GM19238 (cell line): ENCODE results near the gene RANBP6.
A peak's percentile ranks its signal among the peaks of the same experiment; 100 is the strongest.
"Not testable (repeated sequence)": the region's sequence is repeated elsewhere in the genome, so short reads cannot be mapped to it uniquely, and the experiment has no call there.

Experiments used
- DNase-seq: peaks from one replicate; pipeline ENCODE4 v3.0.0; 2011; ENCODE audit warnings: low spot score; ENCODE audit not compliant: insufficient read length

RANBP6 gene

DNA sequence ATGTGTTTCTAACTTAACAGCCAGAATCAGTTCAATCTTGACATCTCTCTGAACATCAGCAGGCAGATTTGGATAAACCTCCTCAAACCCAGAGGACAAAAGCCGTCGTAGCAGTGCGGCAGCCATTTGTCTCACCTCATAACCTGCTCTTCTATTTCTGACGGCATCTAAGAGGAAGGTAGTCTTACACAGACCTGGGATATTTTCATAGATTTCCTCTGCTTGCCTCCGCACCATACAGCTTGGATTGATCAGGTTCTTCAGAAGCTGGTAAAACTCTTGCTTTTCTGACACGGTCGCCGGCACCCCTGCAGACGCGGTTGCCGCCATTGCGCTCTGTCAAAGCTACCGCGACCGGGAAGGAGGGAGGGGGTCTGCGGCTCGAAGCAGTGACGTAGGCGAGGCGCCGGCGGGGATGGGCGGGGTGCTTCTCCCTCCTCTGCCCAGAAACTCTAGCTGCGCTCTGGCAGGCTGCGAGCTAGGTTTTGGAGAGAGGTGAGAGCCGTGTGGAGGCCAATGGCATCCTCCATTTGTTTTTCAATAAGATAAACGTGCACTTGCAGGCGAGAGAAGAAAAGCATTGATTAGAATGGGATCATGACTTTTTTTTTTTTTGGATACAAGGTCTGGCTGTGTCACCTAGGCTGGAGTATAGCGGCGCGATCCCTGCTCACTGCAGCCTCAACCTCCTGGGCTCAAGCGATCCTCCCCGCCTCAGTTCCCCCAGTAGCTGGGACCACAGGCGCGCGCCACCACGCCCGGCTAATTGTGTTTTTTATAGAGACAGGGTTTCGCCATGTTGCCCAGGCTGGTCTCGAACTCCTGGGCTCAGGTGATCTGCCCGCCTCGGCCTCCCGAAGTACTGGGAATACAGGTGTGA lies at the start of gene RANBP6:
Gene RANBP6, minus strand, starts transcription at position 347 of the 880 bp plus-strand sequence. Its CDS starts 17 bp downstream, at position 330.
- peak; percentile 81 for DNase-seq

DNA sequence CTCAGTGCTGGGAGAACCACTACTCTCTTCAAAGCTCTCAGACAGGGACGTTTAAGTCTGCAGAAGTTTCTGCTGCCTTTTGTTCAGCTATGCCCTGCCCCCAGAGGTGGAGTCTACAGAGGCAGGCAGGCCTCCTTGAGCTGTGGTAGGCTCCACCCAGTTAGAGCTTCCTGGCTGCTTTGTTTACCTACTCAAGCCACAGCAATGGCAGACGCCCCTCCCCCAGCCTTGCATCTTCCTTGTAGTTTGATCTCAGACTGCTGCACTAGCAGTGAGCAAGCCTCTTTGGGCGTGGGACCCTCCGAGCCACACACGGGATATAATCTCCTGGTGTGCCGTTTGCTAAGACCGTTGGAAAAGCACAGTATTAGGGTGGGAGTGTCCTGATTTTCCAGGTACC lies 47.7 kb upstream of the RANBP6 start:
- DNase-seq = not testable (repeated sequence)

DNA sequence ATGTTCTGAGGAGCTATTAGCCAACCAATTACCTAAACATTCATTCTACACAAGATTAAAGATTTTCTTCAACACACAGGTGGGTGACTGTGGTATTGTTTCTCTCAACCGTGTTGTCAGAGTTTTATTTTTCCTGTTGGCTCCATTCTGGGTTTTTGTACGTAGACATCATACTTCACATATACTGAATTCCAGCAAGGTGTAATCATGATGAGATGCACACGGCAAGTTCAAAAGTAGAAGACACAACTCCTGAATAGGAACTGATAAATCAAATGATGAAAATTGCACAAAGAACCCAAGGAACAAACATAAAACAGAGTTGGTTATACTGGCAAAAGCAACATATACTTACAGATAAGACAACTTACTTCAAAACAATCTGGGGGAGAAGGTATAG lies 40.2 kb upstream of the RANBP6 start:
- DNase-seq = no peak

DNA sequence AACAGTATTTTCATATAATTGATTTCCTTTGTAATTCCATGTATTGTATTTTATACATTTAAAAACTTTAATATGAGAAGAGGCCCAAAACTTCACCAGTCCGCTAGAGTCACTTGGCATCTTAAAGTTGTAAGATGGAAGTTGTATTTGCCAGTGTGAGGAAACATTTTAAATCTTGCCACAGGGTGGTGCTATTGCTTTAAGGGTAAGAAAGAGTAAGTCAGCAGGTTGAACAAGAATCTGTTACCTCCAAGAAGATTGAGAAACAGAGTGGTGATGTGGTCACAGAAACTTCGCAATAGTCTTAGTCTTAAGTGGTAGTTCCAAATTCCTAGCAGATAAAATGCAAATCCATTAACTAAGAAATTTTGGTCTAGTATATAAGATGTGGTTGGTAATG lies 39.8 kb upstream of the RANBP6 start:
- peak; percentile 16 for DNase-seq

DNA sequence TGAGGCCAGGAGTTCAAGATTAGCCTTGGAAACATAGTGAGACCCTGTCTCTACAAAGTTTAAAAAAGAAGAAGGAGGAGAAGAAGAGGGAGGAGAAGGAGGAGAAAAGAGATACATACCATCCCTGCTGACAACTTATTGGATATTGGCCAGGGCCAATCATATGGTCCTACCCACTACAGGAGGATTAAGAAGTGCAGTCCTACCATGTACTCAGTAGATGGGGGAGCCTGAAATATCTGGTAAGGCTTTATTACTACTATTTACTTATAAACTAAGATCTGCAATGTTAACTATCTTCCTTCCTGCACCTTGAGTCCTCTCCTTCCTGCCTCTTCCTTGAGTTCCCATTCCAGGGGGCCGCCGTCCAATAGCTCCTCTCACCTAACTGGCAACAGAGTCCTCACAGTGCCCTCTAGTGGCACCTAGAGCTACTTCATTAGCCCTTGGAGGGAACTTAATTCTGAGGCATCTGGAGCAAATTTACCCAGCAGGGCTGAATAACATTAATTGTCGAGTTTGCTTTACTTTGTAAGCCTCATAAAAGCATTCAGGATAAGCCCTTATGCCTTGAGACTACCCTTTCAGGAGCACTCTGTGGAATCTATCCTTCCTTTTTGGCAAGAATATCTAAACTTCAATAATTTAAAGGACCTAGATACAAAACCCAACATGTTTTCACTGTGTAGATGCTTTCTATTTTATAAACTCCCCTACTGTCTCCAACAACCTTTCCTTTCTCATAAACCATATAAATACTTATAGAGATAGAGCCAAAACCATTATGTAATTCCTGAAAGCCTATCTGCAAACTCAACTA lies 39.1 kb upstream of the RANBP6 start:
- no peak for DNase-seq

DNA sequence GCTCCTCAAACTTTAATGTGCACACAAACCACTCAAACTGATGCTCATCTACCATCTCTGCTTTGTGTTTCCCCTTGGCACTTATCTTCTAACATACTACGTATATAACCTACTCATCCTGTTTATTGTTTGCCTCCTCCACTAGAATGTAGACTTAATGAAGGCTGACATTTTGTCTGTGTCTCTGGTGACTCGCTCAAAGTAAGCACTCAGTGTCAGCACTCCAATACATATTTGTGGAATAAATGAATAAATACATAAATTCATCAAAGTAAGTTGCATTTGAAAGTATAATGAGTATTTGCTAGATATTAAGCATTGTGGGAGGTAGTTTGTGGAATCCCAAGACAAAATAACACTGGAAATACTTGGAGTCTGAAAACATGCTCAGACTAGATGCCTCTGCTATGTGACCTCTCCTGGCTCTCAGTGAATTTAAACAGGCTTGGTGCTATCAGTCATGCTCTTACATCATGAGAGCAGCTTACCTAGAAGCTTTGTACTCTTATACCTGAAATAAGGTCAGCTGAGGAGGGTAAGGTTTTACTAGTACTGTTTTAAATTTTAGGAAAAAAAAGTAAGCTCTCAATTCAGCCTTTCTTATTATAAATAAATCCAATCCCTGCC lies 37.0 kb upstream of the RANBP6 start:
- no peak for DNase-seq

DNA sequence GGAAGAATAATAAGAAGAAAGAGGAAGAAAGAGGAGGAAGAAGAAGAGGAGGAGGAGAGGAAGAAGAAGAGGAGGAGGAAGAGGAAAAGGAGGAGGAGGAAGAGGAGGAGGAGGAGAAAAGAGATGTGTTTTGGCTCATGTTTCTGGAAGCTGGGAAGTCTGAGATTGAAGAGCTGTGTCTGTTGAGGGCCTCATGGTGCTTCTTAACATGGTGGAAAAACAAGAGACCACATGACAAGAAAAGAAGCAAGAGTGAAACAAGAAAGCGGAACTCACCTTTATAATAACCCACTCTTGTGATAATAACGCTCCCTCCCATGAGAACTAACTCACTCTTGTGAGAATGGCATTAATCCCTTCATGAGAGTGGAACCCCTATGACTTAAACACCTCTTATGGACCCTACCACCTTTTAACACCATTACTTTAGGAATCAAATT lies 36.1 kb upstream of the RANBP6 start:
- no peak for DNase-seq

DNA sequence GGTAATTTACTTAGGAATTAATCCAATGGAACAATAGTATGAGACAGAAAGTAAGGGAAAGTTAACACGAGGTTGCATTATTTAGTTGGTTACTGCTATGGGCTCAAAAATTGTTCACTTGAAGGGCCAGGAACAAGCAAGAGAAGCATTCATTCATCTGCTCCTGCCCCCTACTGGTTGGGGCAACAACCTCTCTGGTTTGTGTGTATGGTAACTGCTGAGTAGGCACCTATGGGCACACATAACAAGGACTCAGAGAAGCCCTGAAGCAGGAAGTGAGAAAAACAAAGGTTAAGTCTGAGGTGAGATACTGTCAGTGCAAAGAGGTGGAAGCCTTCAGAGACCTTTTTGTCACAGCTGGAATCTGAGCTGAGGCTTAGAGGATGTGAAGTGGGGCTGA lies 34.4 kb upstream of the RANBP6 start:
- DNase-seq = no peak

DNA sequence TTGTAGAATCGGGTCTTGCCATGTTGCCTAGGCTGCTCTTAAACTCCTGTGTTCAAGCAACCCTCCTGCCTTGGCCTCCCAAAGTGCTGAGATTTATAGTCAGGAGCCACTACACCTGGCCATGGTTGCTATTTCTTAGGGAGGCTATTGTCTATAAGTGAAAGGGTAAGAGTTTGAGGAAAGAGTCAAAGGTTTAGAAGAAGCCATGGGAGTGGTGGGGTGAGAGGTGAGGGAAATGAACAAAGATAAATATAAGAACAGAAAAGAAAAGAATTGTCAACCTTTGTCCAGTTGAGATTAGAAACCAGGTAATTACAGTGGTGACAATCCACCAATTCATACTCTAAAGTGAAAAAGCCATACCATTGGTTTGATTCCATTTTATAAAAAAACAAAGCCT lies 32.6 kb upstream of the RANBP6 start:
- no peak for DNase-seq

DNA sequence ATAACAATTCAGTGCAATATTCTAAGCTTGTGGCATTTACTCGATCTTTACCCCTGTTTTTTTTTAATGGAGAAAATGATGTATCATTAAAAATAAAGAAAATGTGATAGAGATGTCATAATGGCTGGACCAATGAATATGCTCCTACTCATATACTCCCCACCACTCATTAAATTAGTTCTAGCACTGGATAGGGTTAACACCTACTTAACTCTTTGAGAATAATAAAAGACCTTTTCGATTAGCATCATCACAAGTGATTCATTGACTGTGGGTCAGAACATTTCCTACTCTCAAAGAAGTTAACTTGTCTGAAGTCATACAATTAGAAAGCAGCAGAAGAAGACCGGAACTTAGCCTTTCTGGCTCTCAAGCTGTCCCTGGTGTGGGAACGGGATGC lies 31.6 kb upstream of the RANBP6 start:
- no peak for DNase-seq

DNA sequence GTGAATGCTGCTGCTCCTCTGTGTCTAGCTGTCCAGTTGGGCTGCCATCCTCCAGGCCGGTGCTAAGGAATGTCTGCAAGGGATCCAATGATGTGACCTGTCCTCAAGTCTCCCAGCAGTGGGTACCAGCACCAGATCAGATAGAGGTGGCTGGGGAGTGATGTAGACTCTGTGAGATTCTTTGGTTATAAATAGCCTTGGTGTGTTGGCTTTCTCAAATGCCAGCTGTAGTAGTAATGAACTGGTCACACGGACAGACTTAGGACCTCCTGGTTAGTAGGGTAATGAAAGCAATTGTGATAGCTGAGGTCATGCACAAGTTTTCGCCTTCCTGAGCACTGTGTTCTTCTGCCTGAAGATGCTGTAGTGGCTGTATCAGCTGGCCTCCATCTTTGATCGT lies 29.9 kb upstream of the RANBP6 start:
- DNase-seq = no peak

DNA sequence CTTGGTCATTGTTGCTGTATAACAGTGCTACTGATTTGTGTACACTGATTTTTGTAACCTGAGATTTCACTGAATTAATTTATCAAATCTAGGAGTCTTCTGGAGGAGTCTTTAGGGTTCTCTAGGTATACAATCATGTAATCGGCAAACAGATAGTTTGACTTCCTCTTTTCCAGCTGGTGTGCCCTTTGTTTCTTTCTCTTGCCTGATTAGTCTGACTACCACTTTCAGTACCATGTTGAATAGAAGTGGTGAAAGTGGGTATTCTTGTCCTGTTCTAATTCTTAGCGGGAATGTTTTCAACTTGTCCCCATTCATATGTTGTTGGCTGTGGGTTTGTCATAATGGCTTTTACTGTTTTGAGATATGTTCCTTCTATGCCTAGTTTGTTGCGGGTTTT lies 24.7 kb upstream of the RANBP6 start:
- no peak for DNase-seq

DNA sequence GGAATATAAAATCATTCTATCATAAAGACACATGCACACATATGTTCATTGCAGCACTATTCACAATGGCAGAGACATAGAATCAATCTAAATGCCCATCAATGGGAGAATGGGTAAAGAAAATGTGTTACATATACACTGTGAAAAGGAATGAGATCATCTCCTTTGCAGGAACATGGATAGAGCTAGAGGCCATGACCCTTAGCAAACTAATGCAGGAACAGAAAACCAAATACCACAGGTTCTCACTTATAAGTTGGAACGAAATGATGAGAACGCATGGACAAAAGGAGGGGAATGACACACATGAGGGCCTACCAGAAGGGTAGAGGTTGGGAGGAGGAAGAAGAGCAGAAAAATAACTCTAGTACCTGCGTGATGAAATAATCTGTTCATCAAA lies 21.0 kb upstream of the RANBP6 start:
- no peak for DNase-seq

DNA sequence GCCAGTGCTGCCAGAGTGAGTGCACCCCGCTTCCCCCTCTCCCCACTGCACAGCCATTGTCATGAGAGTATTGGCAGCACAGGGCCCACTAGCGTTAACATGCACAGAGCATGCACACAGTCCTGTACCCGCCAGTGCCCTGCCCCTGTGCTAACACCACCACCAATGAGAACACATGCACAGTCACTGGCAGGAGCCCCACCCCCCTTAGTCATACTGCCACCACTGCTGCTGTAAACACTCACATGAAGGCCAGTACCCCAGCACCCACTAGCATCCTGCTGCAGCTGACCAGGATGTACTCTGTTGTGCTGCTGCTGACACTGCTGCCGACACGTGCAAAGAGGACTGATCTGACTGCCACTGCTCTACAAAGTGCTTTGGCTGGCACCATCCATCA lies 19.5 kb upstream of the RANBP6 start:
- no peak for DNase-seq

DNA sequence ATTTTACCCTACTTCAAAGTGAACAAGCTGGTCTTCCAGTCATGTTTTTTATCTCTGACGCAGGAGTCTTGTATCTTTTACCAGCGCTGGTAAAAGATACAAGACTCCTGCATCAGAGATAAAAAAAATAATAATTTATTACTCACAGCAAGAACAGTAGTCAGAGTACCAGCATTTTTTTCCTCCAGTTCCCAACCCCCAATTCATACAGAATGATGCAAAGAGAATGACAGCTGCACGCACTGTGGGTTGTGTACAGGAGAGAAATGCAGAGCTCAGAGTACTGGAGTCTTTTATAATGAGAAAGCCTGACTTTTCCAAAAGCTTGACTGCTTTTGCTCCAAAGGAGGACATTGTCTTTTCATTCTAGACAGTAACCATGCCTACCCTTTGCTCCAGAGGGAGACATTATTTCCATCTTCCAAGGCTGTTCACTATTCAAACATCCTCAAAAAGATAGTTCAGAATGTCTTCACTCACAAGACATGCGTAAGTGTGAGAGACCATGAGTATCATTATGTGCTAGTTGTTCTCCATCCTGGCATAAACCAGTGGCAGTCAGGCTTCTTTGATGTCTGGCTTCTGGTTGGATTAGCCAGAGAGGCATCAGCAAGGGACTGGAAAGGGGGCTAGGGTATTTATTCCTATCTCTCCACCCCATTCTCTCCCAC lies 14.3 kb upstream of the RANBP6 start:
- no peak for DNase-seq

DNA sequence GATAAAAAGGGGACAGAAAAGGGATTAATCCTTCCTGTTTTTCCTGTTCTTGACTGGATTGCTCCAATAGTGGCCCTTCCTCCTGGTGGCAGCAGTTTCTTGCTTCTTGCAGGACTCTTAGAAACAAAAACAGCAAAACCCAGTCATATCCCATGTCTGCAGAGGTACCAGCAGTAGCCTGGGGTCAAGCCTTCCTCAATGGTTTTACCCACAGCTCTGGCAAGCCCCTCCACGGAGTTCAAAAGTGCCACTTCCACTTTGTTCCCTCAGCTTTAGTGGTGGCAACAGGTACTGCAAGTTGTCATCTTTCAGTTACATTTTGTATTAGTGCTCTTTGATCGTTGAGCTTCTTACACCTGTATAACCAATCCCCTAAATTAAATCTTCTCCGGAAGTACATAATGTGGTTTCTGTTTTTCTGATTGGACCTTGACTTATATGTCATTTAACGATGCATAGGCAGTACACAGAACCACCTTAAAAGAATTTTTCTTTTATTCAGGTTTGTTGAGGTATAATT lies 8.7 kb upstream of the RANBP6 start:
- DNase-seq = peak; percentile 19

DNA sequence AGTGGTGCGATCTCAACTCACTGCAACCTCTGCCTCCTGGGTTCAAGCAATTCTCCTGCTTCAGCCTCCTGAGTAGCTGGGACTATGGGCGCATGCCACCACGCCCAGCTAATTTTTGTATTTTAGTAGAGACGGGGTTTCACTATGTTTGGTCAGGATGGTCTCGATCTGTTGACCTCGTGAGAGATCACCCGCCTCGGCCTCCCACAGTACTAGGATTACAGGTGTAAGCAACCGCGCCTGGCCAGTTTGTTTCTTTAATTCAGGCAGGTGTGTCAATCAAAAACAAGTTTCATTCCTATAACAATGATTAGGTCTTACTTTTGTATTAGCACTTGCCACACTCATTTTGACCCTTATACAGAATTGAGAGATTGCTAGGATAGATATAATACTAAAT lies 1.6 kb upstream of the RANBP6 start:
- not testable (repeated sequence) for DNase-seq

DNA sequence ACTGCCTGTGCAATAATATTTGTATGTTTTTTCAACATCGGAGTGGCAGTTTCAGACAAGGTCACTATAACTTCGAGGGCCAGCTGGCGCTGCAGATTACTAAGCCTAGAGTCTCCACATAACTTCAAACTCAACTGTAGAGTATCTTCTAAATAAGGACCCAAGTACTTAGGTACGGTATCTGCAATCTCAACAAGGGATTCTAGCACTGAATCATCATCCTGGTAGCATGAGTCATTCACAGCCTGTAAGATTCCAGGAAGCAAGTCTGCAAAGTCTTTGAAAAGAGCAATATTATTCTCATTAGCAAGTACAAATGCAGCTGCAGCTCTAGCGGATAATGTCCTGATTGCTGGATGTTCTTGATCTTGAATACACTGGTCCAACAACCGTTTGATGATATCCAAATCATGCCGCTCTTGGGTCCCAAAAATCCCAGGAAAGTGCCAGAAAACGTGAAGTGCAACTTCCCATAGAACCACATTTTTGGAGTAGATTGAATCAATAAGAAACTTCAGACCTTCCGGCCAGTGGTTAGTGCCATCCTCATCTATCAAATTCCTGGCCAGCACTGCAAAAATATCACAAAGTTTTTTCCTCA lies 654 bp downstream of the RANBP6 start:
- DNase-seq = no peak

DNA sequence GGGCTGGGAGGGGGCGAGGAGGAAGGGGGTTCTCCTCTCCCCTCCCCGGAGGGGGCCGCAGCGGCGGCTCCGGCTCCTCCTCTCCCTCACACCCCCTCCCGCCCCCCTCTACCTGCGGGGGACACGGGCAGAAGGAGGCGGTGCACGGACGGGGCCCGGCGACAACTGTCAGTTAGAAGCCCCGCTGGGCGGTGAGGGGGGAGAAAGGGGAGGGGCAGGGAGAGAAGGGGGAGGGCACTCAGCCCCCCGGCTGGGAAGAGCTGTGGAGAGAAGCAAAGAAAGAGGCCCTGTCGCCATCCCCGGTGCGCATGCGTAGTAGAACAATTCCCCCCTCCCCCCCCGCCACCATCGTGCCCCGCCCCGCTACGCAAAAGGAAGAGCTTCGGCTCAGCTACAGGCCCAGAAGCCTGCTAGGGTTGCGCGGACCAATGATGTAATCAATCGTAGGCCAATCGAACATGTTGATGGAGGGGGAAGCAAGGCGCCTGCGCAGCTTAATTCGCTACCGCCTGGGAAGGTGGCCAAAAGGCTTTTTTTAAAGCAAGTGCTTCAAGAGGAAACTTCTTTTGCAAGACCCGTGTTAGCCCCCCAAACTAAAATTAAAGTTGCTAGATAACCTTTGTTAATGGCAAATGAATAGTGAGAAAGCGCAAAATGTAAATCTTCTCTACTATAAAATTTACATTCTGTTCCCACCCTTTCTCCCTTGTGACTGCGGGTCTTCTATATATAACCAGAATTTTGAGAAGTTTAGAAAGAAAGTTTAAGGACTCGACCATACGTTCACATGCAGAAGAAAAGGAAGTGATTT lies 7.0 kb downstream of the RANBP6 start:
- peak; percentile 75 for DNase-seq

DNA sequence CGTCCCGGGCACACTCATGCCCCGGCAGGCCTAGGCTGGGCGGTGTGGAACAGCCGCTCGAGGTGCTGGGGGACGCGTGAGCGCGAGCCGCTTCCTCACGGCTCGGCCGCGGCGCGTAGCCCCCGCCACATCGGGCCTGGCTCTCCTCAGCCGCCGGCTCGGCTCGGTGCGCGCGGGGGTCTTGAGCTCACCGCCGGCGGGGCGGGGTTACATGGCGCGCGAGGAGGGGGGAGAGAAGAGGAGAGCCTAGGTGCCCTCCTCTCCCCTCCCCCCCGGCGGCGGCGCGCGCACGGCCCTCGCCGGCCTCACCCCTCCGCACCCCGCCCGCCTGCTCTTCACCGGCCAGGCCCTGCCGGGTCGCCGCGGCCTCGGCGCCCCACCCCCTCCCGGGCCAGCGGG lies 7.7 kb downstream of the RANBP6 start:
- DNase-seq = peak; percentile 40
